Midbrain (tissue), 1 donor: Measurements from ENCODE around the gene BLNK.

Source experiments
- DNase-seq: peaks from one replicate; lab custom pipeline; 2025; lab: John Stamatoyannopoulos, UW

BLNK gene

GRCh38 chr10:96261930-96262329, 9.4 kb downstream of the BLNK start:
- DNase-seq = no peak

- DNase-seq = no peak
Observed at GRCh38 chr10:96261132-96261531, 10.2 kb downstream of the BLNK start.

- no peak for DNase-seq
Observed at GRCh38 chr10:96260014-96260413, 11.4 kb downstream of the BLNK start.

- no peak for DNase-seq
Observed at GRCh38 chr10:96259150-96259549, 12.2 kb downstream of the BLNK start.

- DNase-seq = peak; percentile 40
Observed at GRCh38 chr10:96257944-96258343, 13.4 kb downstream of the BLNK start.

GRCh38 chr10:96255549-96256333, 15.6 kb downstream of the BLNK start:
- DNase-seq = no peak

GRCh38 chr10:96254976-96255375, 16.4 kb downstream of the BLNK start:
- no peak for DNase-seq

- no peak for DNase-seq
Observed at GRCh38 chr10:96252730-96253129, 18.6 kb downstream of the BLNK start.

GRCh38 chr10:96250349-96250748, 21.0 kb downstream of the BLNK start:
- DNase-seq = no peak

- no peak for DNase-seq
Observed at GRCh38 chr10:96249264-96249663, 22.1 kb downstream of the BLNK start.

- DNase-seq = no peak
Observed at GRCh38 chr10:96244354-96244753, 27.0 kb downstream of the BLNK start.

GRCh38 chr10:96243296-96243695, 28.1 kb downstream of the BLNK start:
- no peak for DNase-seq

GRCh38 chr10:96242822-96243221, 28.5 kb downstream of the BLNK start:
- DNase-seq = no peak

- DNase-seq = no peak
Observed at GRCh38 chr10:96238646-96239623, 32.4 kb downstream of the BLNK start.

- no peak for DNase-seq
Observed at GRCh38 chr10:96236876-96237275, 34.5 kb downstream of the BLNK start.

- peak; percentile 9 for DNase-seq
Observed at GRCh38 chr10:96236090-96236478, 35.3 kb downstream of the BLNK start.

- no peak for DNase-seq
Observed at GRCh38 chr10:96235326-96236089, 35.9 kb downstream of the BLNK start.

GRCh38 chr10:96233959-96234358, 37.4 kb downstream of the BLNK start:
- no peak for DNase-seq

GRCh38 chr10:96230527-96230926, 40.8 kb downstream of the BLNK start:
- DNase-seq = no peak

- peak; percentile 37 for DNase-seq
Observed at GRCh38 chr10:96229568-96230030, 41.8 kb downstream of the BLNK start.

- DNase-seq = no peak
Observed at GRCh38 chr10:96228408-96228994, 42.9 kb downstream of the BLNK start.

GRCh38 chr10:96227206-96227605, 44.2 kb downstream of the BLNK start:
- DNase-seq = no peak
